GM19023 (cell line): ENCODE measurements around the gene NID2.

ENCODE experiments used
- ATAC-seq: cut with Tn5 transposase; IDR thresholded peaks from one replicate; pipeline ENCODE4 v1.9.1; 2021; ENCODE audit warnings: mild to moderate bottlenecking, moderate library complexity; ENCODE audit not compliant: unreplicated experiment

NID2 gene

DNA sequence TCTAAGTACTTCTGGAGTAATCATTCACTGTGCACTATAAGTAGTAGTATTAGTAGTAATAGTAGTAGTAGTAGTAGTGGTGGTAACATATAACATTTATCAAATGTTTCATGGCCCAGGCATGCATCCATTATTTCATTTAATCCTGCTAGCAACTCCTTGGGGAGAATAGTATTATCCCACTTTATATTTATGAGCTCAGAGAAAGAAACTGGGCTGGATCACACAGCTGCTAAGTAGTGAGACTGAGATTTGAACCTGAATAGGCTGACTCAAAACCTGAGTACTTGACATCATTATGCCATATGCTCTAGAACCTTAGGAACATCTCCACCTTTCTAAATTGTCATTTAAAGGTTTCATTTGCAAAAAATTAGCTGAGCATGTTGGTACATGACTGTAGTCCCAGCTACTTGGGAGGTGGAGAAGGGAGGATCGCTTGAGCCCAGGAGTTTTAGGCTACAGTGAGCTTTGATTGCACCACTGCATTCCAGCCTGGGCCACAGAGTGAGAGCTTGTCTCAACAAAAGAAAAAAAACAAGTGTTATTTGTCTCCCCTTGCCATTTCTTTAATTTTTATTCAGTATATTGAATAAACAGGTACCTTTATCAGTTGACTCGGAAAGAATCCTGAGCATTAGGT lies 11.4 kb upstream of the NID2 start:
- ATAC-seq: no peak

DNA sequence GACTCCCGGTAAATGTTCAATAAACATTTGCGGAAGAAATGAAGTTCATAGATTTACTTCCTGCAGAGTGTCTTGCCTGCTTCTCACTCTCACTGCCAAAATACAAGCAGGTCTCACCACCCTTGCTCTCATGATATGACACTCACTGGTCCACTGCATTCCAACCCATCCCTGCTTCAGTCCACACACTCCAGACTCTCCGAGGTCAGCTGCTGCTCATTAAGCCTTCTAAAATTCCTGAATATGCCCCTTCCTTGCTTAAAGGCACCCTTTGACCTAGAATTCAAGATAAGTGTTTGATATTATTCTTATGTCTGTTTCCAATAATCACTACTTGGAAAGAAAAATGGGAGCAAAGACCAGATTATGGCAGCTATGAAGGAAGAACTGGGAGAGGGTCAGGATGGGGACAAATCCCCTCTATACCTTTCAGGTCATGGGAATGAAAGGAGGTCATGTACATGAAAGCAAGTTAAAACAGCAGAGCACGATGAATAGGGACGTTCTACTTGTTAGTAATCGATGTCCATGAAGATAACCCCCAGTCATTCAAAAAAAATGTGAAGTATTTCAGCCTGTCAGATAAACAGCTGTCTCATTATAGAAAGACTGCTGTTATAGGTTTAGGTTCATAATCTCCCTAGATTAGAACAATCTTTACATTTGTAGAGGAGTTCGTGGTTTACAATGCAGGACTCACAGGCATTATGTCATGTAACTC lies 10.5 kb upstream of the NID2 start:
- ATAC-seq: no peak

GRCh38 chr14:52078721-52079120 lies 9.9 kb upstream of the NID2 start:
- ATAC-seq: no peak

DNA sequence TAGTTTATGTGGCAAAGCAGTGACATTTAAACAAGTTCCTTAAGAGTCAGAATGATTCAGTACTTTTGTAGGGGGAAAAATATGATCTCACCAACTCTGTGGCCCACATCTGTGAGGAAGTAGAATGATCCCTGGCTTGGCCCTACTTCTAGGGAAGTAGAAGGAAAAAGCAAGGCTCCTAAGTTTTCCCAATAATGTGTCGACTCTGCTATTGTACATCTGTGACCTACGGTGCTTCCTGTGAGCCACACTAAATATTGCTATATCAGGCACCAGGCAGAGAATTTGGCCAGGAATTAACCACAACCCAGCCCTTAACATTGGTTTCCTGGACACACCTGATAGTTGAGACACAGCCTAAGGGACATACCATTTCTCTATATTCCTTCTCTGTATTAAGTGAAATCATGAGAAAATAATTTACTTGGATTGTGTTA lies 9.3 kb upstream of the NID2 start:
- no peak for ATAC-seq

- ATAC-seq: no peak
Measured at GRCh38 chr14:52077256-52077979, 8.6 kb upstream of the NID2 start.

GRCh38 chr14:52076334-52076733 lies 7.5 kb upstream of the NID2 start:
- ATAC-seq: no peak

GRCh38 chr14:52075371-52075770 lies 6.5 kb upstream of the NID2 start:
- ATAC-seq: no peak

GRCh38 chr14:52073251-52073650 lies 4.4 kb upstream of the NID2 start:
- no peak for ATAC-seq

DNA sequence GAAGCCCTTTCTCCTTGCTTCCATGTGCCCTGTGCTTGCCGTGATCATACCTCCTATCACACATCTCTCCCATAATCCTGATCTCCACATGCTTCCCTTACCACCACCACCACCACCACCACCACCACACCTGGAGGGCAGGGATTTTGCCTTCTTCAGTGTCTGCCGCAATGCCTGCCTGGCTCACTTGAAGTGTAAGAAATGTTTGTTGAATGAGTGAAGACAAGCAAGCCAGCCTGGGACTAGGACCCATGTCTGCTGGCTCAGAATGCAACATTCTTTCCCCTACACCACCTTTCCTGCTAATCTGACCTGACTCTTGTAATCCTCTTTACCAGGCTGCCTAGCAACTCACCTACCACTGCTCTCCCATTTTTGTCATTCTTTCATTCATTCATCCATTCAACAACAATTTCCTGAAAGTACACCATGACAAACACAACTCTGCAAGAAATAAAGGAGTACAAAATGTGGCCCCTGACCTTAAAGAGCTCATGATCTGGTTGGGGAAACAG lies 3.5 kb upstream of the NID2 start:
- no peak for ATAC-seq

- no peak for ATAC-seq
Measured at GRCh38 chr14:52071675-52072074, 2.8 kb upstream of the NID2 start.

GRCh38 chr14:52070051-52070431 lies 1.2 kb upstream of the NID2 start:
- no peak for ATAC-seq

GRCh38 chr14:52069307-52070050 lies 620 bp upstream of the NID2 start:
- ATAC-seq: no peak

DNA sequence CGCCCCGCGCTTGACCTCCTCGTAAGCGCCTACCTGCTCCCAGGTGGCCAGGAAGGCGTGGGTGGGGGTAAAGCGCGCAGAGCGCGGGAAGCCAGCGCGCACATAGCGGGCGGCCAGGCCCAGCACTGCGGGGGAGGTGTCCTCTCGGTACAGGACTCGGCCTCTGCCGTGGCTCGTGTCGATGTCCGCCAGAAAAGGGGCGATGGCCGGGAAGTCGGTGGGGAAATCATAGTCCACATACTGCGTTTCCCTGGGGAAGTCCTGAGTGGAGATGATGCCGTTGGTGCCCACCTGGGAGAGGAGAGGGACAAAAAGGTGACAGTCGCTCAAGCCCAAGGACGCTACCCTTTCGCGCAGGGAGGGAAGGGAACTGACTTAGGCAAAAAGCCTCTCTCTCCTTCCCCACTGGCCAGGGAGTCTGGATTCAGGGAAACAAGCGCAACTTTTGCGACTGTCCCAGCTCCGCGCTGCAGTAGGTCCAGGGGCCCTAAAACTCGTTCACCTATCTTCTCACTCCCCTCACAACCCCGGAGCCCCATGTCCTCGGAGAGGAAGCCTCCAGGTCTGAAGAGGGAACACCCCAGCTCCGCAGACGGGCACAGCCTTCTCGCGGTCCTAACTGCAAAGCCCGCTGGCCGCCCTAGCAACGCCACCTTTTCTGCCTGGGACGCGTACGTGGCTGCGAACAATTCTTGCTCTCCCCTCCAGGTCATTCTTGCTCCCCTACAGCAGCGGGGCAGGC lies 815 bp downstream of the NID2 start:
- ATAC-seq: no peak

DNA sequence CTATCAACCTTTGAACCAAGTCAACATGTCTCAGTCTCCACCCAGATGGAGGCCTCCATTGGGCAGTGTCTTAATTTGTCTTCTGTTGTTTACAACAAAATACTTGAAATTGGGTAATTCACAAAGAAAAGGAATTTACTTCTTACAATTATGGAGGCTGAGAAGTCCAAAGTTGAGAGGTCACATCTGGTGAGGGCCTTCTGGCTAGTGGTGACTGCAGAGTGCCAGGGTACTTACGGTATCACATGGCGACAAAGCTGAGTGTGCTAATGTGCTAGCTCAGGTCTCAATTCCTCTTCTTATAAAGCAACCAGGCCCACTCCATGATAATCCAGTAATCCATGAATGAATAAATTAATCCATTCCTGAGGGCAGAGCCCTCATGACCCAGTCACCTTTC lies 4.7 kb downstream of the NID2 start:
- no peak for ATAC-seq

GRCh38 chr14:52063052-52063462 lies 5.8 kb downstream of the NID2 start:
- no peak for ATAC-seq

- ATAC-seq: no peak
Measured at GRCh38 chr14:52061890-52062289, 7.0 kb downstream of the NID2 start.

DNA sequence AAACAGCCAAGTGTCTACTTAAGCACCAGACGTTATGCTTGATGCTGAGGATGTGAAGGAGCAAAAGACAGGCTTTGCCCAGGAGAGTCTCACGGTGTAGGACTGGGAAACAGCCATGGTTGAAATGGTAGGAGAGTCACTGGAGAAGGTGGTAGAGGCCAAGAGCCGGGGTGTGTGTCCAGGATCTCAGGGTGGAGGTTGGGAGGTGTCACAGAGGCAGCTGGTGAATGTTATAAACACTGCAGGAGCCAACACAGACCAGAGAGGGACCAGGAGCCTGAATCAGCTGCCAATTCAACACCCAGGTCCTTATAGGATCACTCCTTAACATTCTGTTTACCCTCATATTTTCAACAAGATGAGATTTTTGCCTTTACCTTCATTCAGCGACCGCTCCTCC lies 7.5 kb downstream of the NID2 start:
- no peak for ATAC-seq

GRCh38 chr14:52060080-52060479 lies 8.8 kb downstream of the NID2 start:
- ATAC-seq: no peak

- no peak for ATAC-seq
Measured at GRCh38 chr14:52059649-52060048, 9.2 kb downstream of the NID2 start.

GRCh38 chr14:52058341-52058740 lies 10.5 kb downstream of the NID2 start:
- no peak for ATAC-seq
